PC-9 (cell line): ENCODE data around the gene SLC48A1. TPM values are rescaled to one million over a fixed set of nuclear protein-coding genes. Genes with fewer than 3 reads are reported as not detected.

Experiments used
- BruUV-seq: library from RNA; stranded (reverse); fragments of 400-500 nt; replicated peaks from 2 replicates; lab custom pipeline; 2021; lab: Mats Ljungman, UMichigan
- CTCF ChIA-PET: fragments of 300-600 bp; sonication (Branson Sonifier 250); formaldehyde crosslinking; loops from one replicate; lab custom pipeline; 2022; ENCODE audit warnings: antibody characterized with exemption; lab: Charles Lee
- POLR2A ChIA-PET: fragments of 300-600 bp; sonication (Branson Sonifier 250); formaldehyde crosslinking; loops from one replicate; lab custom pipeline; 2022; ENCODE audit warnings: antibody characterized with exemption; ENCODE audit not compliant: unreplicated experiment; lab: Charles Lee
- DNase-seq, 2 experiments: peaks; one replicate each; pipeline versions ENCODE4 v3.0.0 to v3.0.0-alpha.2; 2015 to 2022; ENCODE audit warnings: mixed read lengths in 1 of 2
- H2AFZ ChIP-seq: fragments of 200-600 bp; sonication (generic); 2 replicates; pipeline ENCODE4 v1.8.1; 2017; ENCODE audit warnings: antibody characterized with exemption
- H3F3A ChIP-seq: fragments of 200-600 bp; sonication (generic); 2 replicates; pipeline ENCODE4 v1.8.1; 2017; ENCODE audit warnings: antibody characterized with exemption, mild to moderate bottlenecking, low read depth; ENCODE audit not compliant: insufficient read depth
- H3K27ac ChIP-seq: fragments of 200-600 bp; sonication (generic); 2 replicates; pipeline ENCODE4 v1.6.1; 2016; ENCODE audit warnings: mixed run types
- H3K27me3 ChIP-seq: fragments of 200-600 bp; sonication (generic); 2 replicates; pipeline ENCODE4 v1.6.1; 2016; ENCODE audit warnings: low read depth, mixed run types; ENCODE audit not compliant: insufficient read depth
- H3K36me3 ChIP-seq: fragments of 200-600 bp; sonication (generic); 2 replicates; pipeline ENCODE4 v1.6.1; 2016; ENCODE audit warnings: low read depth, mixed run types
- H3K4me1 ChIP-seq: fragments of 200-600 bp; sonication (generic); replicated peaks from 2 replicates; pipeline ENCODE4 v1.6.1; 2016; ENCODE audit warnings: mixed run types; ENCODE audit not compliant: insufficient read depth
- H3K4me2 ChIP-seq: fragments of 200-600 bp; sonication (generic); 2 replicates; pipeline ENCODE4 v1.6.1; 2017; ENCODE audit warnings: mixed run types
- H3K4me3 ChIP-seq: fragments of 200-600 bp; sonication (generic); 2 replicates; pipeline ENCODE4 v1.6.1; 2016; ENCODE audit warnings: mixed run types
- H3K79me2 ChIP-seq: fragments of 200-600 bp; sonication (generic); 2 replicates; pipeline ENCODE4 v1.6.1; 2017; ENCODE audit warnings: low read depth, mixed run types
- H3K9me2 ChIP-seq: fragments of 200-600 bp; sonication (generic); 2 replicates; pipeline ENCODE4 v1.8.1; 2017; ENCODE audit warnings: mild to moderate bottlenecking; ENCODE audit not compliant: insufficient read depth
- H3K9me3 ChIP-seq: fragments of 200-600 bp; sonication (generic); 2 replicates; pipeline ENCODE4 v1.8.1; 2016; ENCODE audit warnings: low read depth; ENCODE audit not compliant: insufficient read depth
- H4K20me1 ChIP-seq: fragments of 200-600 bp; sonication (generic); 2 replicates; pipeline ENCODE4 v1.8.1; 2017; ENCODE audit not compliant: insufficient read depth
- EZH2 ChIP-seq: fragments of 200-600 bp; sonication (generic); IDR thresholded peaks from 2 replicates; pipeline ENCODE4 v1.8.0; 2017; ENCODE audit warnings: antibody characterized with exemption, low read depth
- intact Hi-C: fragments of 100-400 bp; cut with micrococcal nuclease; formaldehyde crosslinking; loops from one replicate; pipeline ENCODE4 v1.10.0; 2022; ENCODE audit not compliant: unreplicated experiment
- total RNA-seq: library from RNA; stranded (reverse); gene quantifications from 2 replicates; pipeline ENCODE4 v1.2.3, GENCODE V29; 2021
- TF ChIP-seq, protein P1 (sequence below): fragments of 200-600 bp; sonication (generic); conservative IDR thresholded peaks from 2 replicates; pipeline ENCODE4 v1.6.1; 2017; ENCODE audit warnings: mixed run types, antibody characterized with exemption, mild to moderate bottlenecking, moderate library complexity

The SLC48A1 gene
- total RNA-seq, 1 experiment from 2014 or later: 108 TPM

DNA sequence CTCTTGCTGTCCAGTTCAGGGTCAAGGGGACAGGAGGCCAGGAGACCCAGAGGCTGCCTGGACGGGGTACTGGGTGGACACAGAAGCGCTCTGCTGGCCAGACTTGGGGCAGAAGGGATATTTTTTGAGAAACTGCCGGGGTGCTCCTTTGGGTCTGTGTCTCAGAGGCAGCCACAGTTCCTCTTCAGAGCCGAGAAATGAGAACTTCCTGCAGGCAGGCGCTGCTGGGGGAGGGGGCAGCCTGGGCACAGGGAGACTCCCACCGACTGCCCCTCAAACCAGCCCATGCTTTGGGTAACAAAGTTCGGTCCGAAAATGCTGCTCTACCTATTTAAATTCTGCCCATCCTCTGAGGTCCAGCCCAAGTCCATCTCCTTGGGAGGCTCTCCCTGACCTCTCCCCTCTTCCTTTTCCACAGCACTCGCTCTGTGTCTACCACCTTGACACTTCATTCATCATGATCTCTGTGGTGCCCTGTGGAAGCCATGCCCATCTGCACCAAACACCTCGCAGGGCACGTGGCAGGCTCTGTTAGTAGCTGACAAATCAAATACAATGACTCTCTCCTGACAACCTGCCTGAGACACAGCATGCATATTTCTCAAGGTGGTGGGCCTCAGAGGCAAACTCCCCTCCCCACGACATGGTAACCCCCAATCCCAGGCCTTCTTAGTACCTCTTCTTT lies 30.3 kb downstream of the SLC48A1 start:
- TF ChIP-seq EZH2: no peak
- TF ChIP-seq, protein P1, sequence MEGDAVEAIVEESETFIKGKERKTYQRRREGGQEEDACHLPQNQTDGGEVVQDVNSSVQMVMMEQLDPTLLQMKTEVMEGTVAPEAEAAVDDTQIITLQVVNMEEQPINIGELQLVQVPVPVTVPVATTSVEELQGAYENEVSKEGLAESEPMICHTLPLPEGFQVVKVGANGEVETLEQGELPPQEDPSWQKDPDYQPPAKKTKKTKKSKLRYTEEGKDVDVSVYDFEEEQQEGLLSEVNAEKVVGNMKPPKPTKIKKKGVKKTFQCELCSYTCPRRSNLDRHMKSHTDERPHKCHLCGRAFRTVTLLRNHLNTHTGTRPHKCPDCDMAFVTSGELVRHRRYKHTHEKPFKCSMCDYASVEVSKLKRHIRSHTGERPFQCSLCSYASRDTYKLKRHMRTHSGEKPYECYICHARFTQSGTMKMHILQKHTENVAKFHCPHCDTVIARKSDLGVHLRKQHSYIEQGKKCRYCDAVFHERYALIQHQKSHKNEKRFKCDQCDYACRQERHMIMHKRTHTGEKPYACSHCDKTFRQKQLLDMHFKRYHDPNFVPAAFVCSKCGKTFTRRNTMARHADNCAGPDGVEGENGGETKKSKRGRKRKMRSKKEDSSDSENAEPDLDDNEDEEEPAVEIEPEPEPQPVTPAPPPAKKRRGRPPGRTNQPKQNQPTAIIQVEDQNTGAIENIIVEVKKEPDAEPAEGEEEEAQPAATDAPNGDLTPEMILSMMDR: no peak
- no peak for DNase-seq
- H2AFZ ChIP-seq: no peak overlapping the region
- no peaks in the 10 kb centered on the region for H3K27me3 ChIP-seq
- no peak overlapping the region for H3K4me3 ChIP-seq
- peaks cover 27% of the 10 kb centered on the region for H4K20me1 ChIP-seq
- no peaks in the 10 kb centered on the region for H3K9me3 ChIP-seq
- H3K36me3 ChIP-seq: no peaks in the 10 kb centered on the region
- no peak overlapping the region for H3K4me2 ChIP-seq
- H3K9me2 ChIP-seq: no peaks in the 10 kb centered on the region
- ChIA-PET POLR2A (no interaction called here), CTCF (interaction anchor here (0.6 kb wide), 1 partner anchor 861 kb away, joined by 3 read pairs; no protein-coding TSS in a partner anchor)
- intact Hi-C loops: no loop called here
- H3F3A ChIP-seq: no peaks in the 10 kb centered on the region
- H3K79me2 ChIP-seq: peaks cover 29% of the 10 kb centered on the region
- no TSS peak for BruUV-seq
- H3K4me1 ChIP-seq: no peaks in the 10 kb centered on the region
- H3K27ac ChIP-seq: no peak overlapping the region

DNA sequence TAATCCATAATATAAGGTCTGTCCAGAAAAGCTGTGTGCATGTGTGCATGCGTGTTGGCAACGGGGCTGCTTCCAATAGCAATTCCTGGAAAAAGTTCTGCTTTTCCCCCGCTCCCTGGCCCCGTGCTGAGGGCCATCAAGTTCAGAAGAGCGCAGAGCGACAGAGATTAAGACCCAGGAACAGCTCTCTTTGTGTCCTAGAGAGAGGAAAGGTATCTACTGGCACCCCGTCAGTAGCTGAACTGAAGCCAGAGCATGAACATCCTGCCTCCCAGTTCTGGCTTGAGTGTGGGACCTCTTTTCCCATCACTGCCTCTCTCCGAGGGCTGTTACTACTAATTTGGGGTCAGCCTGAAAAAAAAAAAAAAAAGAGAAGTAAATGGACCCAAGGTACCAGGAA lies 31.1 kb downstream of the SLC48A1 start:
- POLR2A ChIA-PET: interaction anchor here (0.6 kb wide), 1 partner anchor 17 kb away, joined by 5 read pairs; no protein-coding TSS in a partner anchor
- no peak for TF ChIP-seq EZH2
- Histone ChIP-seq H3K9me2 (no peaks in the 10 kb centered on the region), H3K27ac (no peak overlapping the region), H3K79me2 (peaks cover 37% of the 10 kb centered on the region), H3F3A (no peaks in the 10 kb centered on the region), H3K4me2 (no peak overlapping the region), H3K27me3 (no peaks in the 10 kb centered on the region), H3K36me3 (no peaks in the 10 kb centered on the region), H3K9me3 (no peaks in the 10 kb centered on the region), H4K20me1 (peaks cover 35% of the 10 kb centered on the region), H3K4me3 (no peak overlapping the region), H3K4me1 (no peaks in the 10 kb centered on the region; the same call in 1 of the 2 replicates), H2AFZ (no peak overlapping the region)
- intact Hi-C loops: no loop called here
- no peak for DNase-seq
- no TSS peak for BruUV-seq
- CTCF ChIA-PET: interaction anchor here (0.6 to 0.7 kb wide), 2 partner anchors 35 to 291 kb away, joined by 5 to 7 read pairs; no protein-coding TSS in a partner anchor

DNA sequence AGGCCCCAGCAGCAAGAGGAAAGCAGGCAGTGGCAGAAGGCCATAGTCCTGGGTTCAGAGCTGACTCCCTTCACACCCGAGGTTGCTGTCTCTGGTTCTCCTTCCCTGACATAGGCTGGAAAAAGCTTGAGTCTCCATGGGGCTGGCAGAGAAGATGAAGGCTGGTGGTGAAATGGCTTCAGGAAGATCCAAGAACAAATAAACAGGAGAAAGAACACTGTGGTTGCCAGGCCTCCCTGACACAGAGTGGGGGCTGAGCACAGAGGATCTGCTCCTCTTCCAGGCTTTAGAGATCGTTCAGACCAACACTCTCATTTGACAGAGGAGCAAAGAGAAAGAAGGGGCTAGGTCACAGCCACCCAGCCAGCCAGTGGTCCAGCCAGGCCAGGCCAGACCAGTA lies 32.4 kb downstream of the SLC48A1 start:
- intact Hi-C loops: no loop called here
- Histone ChIP-seq H2AFZ (no peak overlapping the region), H3K27me3 (no peaks in the 10 kb centered on the region), H3K79me2 (peaks cover 47% of the 10 kb centered on the region), H3K27ac (no peak overlapping the region), H4K20me1 (peaks cover 35% of the 10 kb centered on the region), H3K4me2 (no peak overlapping the region), H3K4me1 (no peaks in the 10 kb centered on the region; the same call in 1 of the 2 replicates), H3K9me3 (no peaks in the 10 kb centered on the region), H3K36me3 (no peaks in the 10 kb centered on the region), H3K9me2 (no peaks in the 10 kb centered on the region), H3K4me3 (no peak overlapping the region), H3F3A (no peaks in the 10 kb centered on the region)
- no peak for TF ChIP-seq EZH2
- TF ChIP-seq, protein P1: no peak
- BruUV-seq: no TSS peak
- CTCF ChIA-PET: interaction anchor here (1.0 kb wide), 1 partner anchor 30 kb away, joined by 3 read pairs; no protein-coding TSS in a partner anchor
- no peak for DNase-seq
- POLR2A ChIA-PET: no interaction called here
